Measurements from ENCODE around the gene CRX. TPM values are rescaled to one million over a fixed set of nuclear protein-coding genes. Genes with fewer than 3 reads are reported as not detected.
A peak's percentile ranks its signal among the peaks of the same experiment; 100 is the strongest.

The CRX gene
- total and polyA plus RNA-seq, 2 of the 13 experiments (the other 11 are each of a cell fraction or from before 2014, with no cell fraction given) = not detected

- TF ChIP-seq, protein P1, sequence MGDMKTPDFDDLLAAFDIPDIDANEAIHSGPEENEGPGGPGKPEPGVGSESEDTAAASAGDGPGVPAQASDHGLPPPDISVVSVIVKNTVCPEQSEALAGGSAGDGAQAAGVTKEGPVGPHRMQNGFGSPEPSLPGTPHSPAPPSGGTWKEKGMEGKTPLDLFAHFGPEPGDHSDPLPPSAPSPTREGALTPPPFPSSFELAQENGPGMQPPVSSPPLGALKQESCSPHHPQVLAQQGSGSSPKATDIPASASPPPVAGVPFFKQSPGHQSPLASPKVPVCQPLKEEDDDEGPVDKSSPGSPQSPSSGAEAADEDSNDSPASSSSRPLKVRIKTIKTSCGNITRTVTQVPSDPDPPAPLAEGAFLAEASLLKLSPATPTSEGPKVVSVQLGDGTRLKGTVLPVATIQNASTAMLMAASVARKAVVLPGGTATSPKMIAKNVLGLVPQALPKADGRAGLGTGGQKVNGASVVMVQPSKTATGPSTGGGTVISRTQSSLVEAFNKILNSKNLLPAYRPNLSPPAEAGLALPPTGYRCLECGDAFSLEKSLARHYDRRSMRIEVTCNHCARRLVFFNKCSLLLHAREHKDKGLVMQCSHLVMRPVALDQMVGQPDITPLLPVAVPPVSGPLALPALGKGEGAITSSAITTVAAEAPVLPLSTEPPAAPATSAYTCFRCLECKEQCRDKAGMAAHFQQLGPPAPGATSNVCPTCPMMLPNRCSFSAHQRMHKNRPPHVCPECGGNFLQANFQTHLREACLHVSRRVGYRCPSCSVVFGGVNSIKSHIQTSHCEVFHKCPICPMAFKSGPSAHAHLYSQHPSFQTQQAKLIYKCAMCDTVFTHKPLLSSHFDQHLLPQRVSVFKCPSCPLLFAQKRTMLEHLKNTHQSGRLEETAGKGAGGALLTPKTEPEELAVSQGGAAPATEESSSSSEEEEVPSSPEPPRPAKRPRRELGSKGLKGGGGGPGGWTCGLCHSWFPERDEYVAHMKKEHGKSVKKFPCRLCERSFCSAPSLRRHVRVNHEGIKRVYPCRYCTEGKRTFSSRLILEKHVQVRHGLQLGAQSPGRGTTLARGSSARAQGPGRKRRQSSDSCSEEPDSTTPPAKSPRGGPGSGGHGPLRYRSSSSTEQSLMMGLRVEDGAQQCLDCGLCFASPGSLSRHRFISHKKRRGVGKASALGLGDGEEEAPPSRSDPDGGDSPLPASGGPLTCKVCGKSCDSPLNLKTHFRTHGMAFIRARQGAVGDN (CRISPR knock-in tag; IDR thresholded peaks at IDR 0.05) = peak; percentile 35
- TF ChIP-seq ZMYM4 (CRISPR knock-in tag; IDR thresholded peaks at IDR 0.05) = no peak; the same call in 1 of the 2 replicates
- TF ChIP-seq GATAD2A (CRISPR knock-in tag; IDR thresholded peaks at IDR 0.05) = peak; percentile 43; the same call in 1 of the 2 replicates
- TF ChIP-seq ZSCAN12 (CRISPR knock-in tag; IDR thresholded peaks at IDR 0.05) = no peak
- TF ChIP-seq CHD4 (IDR thresholded peaks at IDR 0.05; ENCODE audit: borderline replicate concordance, low read length) = no peak
- peak; percentile 44; the same call in 1 of the 2 replicates for TF ChIP-seq SMC3 (IDR thresholded peaks at IDR 0.05; ENCODE audit: low read length)
- TF ChIP-seq, protein P2, sequence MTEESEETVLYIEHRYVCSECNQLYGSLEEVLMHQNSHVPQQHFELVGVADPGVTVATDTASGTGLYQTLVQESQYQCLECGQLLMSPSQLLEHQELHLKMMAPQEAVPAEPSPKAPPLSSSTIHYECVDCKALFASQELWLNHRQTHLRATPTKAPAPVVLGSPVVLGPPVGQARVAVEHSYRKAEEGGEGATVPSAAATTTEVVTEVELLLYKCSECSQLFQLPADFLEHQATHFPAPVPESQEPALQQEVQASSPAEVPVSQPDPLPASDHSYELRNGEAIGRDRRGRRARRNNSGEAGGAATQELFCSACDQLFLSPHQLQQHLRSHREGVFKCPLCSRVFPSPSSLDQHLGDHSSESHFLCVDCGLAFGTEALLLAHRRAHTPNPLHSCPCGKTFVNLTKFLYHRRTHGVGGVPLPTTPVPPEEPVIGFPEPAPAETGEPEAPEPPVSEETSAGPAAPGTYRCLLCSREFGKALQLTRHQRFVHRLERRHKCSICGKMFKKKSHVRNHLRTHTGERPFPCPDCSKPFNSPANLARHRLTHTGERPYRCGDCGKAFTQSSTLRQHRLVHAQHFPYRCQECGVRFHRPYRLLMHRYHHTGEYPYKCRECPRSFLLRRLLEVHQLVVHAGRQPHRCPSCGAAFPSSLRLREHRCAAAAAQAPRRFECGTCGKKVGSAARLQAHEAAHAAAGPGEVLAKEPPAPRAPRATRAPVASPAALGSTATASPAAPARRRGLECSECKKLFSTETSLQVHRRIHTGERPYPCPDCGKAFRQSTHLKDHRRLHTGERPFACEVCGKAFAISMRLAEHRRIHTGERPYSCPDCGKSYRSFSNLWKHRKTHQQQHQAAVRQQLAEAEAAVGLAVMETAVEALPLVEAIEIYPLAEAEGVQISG (CRISPR knock-in tag; IDR thresholded peaks at IDR 0.05) = no peak
- TF ChIP-seq SRSF1 (optimal IDR thresholded peaks at IDR 0.05; ENCODE audit: low read depth, low read length) = no peak
- TF ChIP-seq NFE2L2 (IDR thresholded peaks at IDR 0.05; ENCODE audit: low read length) = 0 out of 2 replicates have a peak, but pooled peaks have one; percentile 12
- peak; percentile 17; the same call in 1 of the 2 replicates for TF ChIP-seq ZNF281 (CRISPR knock-in tag; IDR thresholded peaks at IDR 0.05; ENCODE audit: borderline replicate concordance)
- TF ChIP-seq KMT2B (CRISPR knock-in tag; IDR thresholded peaks at IDR 0.05) = no peak
- TF ChIP-seq ZNF547 (CRISPR knock-in tag; IDR thresholded peaks at IDR 0.05) = no peak
- TF ChIP-seq FIP1L1 (IDR thresholded peaks at IDR 0.05; ENCODE audit: borderline replicate concordance, insufficient read depth, low read depth, low read length) = no peak
- TF ChIP-seq, protein P3, sequence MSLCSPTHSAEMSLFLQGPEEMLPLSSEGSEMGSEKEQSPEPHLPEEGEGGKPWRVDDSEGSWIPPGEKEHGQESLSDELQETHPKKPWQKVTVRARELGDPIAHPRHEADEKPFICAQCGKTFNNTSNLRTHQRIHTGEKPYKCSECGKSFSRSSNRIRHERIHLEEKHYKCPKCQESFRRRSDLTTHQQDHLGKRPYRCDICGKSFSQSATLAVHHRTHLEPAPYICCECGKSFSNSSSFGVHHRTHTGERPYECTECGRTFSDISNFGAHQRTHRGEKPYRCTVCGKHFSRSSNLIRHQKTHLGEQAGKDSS (CRISPR knock-in tag; IDR thresholded peaks at IDR 0.05; ENCODE audit: borderline replicate concordance, low read depth) = 0 out of 2 replicates have a peak, but pooled peaks have one; percentile 25
- TF ChIP-seq NFKB2 (CRISPR knock-in tag; IDR thresholded peaks at IDR 0.05; ENCODE audit: borderline replicate concordance) = peak; percentile 48; the same call in 1 of the 2 replicates
- no peak for TF ChIP-seq PRDM4 (CRISPR knock-in tag; IDR thresholded peaks at IDR 0.05; ENCODE audit: borderline replicate concordance)
- TF ChIP-seq XRCC5 (optimal IDR thresholded peaks at IDR 0.05; ENCODE audit: low read length) = peak; percentile 92
Measured at GRCh38 chr19:47863514-47863936, 41.8 kb downstream of the CRX start (continued).

All from HepG2 (cell line).